SKM-1 treated with dmso at 0.1 percent for 144 hours (cell line): ENCODE data around the gene ERCC6L.
"Not testable (repeated sequence)": the region's sequence is repeated elsewhere in the genome, so short reads cannot be mapped to it uniquely, and the experiment has no call there.

Experiments
- DNase-seq: peaks from one replicate; lab custom pipeline; 2025; ENCODE audit not compliant: unreplicated experiment; lab: John Stamatoyannopoulos, UW

The ERCC6L gene

DNA sequence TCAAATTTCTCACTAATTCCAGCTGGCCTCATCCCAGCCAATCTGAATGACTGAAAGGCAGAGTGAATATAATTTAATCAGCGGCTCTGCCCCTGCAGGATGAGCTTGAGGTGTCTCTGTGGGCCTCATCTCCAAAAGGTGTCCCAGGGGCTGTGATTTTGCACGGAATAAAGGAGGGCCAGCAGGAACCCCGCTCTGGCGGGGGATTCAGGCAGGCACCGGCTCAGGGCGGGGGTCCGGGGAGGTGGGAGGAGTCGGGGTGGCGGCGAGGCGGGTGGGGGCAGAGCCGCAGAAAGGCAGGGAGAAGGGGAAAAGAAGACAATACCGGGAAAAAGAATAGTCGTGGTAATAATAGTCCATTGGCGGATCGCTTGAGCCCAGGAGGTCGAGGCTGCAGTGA lies 16.0 kb upstream of the ERCC6L start:
- no peak for DNase-seq

DNA sequence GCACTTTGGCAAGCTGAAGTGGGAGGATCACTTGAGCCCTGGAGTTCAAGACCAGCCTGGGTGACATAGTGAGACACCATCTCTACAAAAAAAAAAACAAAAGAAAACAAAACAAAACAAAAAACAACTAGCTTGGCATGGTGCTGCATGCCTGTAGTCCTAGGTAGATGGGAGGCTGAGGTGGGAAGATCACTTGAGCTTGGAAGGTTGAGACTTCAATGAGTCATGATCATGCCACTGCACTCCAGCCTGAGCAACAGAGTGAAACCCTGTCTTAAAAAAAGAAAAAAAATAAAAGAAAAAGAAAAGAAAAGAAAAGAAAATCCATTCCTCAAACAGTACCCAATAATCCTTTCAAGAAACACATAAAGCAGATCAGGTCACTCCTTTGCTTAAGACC lies 14.9 kb upstream of the ERCC6L start:
- no peak for DNase-seq

DNA sequence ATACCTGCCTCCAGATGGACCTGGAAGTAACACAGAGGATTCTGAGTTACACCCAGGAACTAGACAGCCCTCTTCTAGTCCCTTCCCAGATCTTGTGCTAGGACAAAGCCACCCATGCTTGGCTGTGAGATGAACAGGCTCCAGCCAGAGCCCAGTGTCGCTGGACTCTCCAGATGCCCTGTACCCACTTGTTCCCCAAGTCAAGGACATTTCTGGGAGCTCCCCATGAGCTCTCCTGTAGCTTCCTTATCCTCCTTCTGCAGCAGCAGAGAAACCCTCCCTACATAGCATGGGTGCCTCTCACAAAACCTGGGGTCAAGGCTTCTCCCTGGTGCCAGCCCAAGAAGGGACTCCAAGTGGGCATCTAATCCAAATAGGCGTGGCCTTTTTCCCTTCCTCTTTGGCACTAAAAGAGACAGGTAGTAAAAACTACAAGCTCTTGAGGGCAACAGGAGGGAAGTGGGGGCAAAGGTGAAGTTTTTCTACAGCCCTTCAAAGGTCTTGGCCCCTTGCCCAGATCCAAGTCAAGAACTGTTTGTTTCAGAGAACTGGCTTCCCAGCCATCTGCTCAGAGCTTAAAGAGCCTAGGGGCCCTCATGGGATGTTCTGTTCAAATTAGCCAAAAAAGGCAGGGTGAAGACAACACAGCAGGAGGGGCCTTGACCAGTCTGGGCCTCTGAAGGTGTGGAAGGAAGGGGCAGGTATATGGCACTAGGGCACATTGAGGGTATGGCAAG lies 8.5 kb upstream of the ERCC6L start:
- no peak for DNase-seq

DNA sequence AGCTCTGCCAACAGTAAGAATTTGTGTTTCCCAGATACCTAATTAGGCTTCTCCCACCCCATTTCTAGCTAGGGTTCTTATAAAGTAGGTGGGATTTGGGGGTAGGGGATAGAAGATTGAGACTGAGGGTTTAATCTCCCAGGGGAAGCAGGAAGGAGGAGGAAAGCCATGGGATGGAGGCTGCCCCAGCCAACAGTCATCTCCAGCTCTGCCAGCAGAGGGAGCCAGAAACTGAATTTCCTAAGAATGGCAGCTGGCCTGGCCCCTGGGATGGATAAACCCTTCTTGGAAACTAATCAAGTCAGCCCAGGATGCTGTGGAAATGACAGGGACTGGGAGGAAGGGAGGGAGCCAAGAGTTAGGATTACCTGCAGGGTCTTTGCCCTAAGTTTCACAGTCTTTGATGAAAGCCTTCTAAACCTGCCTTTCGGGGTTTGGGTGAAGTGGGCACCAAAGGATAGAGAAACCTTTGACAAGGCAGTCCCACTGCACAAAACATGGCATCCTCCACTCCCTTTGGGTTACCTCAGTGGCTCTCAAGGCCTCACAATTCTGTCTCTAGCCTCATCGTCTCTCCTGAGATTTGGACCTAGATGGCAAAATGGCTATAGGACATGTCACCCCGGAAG lies 6.7 kb upstream of the ERCC6L start:
- DNase-seq = peak; percentile 5

DNA sequence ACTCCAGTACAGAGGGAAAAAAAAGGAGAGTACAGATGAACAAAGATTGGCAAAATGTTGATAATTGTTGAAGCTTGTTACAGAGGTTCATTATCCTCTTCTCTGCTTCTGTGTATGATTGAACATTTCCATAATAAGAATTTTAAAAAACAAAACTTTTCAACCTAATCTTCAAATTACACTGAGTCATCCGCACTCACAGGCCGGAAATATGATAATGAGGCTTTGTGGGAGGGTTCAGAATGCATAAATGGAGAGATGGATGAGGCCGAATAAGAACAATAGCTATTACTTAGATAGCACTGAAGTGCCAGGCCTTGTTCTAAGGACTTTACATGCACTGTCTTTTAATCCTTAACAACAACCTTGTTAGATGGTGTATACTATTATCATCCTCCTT lies 4.6 kb upstream of the ERCC6L start:
- no peak for DNase-seq

DNA sequence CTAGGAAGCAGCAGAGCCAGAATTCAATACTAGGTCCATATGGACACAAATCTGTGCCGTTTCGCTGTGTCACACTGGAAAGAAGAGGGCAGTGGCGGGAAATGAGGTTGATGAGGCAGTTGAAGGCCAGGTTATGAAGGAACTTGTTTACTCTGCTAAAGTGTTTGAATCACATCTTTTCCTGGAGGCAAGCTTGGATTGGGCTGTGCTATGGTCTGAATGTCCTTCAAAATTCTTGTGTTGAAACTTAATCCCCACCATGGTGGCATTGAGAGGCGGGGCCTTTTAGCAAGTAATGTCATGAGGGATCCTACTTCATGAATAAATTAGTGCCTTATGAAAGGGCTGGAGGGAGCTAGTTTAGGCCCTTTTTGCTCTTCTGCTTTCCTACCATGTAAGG lies 2.1 kb upstream of the ERCC6L start:
- DNase-seq = no peak

DNA sequence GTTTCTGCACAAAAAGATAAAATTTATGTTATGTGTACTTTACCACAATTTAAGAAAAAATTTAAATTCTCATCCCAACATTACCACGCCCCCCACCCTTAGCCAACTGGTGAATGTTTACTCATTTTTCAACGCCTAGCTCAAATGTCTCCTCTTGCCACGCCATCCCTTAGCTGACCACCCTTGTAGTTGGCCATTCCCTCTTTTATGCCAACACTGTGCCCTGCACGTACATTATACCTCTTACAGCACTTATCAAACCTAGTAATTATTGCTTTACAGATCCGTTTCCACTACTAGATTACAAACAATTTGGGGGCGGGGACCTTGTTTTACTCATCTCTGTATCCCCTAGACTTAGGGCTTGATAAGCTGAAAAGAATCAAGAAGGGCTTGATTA lies 644 bp downstream of the ERCC6L start:
- DNase-seq = no peak

DNA sequence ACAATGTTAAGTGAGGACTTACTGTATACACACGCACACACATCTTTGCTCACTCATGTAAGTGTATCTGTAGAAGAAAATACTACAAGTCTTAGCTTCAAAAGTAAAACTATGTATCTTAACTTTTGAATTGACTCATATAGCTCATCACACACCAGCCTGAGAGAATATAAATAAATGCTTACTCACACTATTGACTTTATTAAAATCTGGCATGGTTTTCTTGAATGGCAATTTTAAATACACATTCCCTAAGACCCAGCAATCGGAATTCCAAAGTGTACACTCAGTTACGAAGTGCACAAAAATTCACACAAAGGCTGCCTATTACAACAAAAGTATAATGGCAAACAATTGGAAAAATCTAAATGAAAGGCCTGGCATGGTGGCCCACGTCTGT lies 2.0 kb downstream of the ERCC6L start:
- no peak for DNase-seq

DNA sequence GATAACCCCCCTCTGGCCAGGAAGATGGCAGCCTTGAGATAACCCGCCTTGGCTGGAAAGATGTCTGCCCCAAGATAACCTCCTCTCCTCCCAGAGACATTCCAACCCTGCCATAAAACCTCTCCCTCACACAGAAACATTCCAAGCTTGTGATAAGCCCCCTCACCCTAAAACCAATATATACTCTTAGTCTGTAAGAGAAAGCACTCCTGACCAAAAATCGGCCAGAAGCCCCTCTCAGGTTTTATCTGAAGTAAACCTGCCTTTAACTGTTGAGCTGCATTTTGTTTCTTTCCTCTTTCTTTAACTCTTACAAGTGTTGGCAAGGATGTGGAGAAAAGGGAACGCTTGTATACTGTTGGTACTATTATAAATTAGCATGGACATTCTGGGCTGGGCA lies 8.5 kb downstream of the ERCC6L start:
- DNase-seq = no peak

DNA sequence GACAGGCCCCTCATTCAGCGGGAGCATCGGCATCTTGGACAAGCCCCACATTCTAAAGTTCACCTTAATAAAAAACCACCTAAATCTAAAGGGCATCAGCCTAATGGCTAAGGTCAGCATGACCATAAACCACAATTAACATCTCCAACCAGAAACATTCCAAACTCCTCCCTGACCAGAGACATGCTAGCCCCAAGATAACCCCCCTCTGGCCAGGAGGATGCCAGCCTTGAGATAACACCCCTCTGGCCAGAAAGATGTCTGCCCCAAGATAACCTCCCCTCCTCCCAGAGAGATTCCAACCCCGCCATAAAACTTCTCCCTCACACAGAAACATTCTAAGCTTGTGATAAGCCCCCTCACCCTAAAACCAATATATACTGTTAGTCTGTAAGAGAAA lies 18.5 kb downstream of the ERCC6L start:
- DNase-seq = not testable (repeated sequence)

DNA sequence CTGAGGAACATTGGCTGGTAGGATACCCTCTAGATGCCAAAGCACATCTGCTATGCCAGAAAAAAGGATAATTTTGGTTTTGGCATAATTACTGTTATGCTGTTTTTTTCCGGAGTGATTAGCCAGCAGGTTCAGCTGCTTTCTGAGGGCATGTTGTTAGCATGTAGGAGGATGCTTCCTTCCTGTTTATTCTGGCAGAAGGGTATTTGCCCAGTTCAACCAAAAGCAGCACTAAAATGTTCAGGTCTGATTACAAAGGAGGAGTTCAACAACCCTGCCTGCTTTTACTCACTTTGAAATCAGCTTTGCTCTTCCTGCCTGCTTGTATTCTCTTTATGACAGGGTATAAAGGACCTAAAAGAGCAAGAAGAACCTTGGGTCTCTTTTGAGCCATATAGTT lies 21.9 kb downstream of the ERCC6L start:
- DNase-seq = no peak

DNA sequence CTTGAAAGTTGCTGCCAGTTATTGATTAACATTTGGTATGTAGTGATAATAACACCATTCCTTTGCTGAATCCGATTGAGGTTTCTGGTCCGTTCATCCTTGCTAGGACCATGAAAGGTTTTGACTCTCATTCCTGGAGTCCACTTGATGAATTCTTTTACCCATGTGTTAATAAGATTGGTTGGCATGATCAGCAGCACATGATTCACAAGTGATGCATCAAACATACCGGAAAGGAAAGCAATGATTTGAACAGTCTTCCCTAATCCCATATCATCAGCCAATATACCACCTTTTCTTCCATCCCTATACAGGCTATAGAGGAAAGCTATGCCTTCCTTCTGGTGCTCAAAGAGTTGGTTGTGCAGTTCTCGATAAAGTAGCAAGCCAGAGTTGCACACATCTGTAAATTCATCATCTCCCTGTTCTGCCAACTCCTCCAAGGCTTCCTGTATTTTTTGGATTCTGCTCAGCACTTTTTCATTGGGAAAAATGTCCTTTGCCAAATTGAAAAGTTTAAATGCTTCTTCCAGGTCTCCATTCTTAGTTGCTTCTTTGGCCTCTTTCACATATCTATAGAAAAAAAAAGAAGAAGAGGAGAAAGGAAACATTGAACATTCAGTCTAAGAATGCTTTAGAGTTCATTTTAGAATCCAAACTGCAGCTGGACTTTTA lies 30.6 kb downstream of the ERCC6L start:
- no peak for DNase-seq

DNA sequence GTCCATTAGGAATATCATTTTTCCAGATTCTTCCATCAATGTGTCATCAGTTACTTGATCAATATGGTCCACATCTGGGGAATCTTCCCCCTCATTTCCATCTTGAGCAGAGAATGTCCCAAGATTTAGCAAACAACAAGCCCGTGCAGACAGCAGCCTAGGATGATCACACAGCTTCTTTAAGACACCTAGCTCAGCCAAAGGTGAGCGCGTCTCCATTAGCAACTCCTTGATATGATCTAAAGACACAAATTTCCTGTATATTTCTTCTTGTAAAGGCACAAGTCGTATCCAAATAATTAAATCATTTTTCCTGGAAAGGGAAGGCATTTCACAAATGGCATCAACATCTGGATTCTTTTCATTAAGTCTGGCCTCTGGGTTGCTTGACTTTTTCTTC lies 31.5 kb downstream of the ERCC6L start:
- DNase-seq = no peak

DNA sequence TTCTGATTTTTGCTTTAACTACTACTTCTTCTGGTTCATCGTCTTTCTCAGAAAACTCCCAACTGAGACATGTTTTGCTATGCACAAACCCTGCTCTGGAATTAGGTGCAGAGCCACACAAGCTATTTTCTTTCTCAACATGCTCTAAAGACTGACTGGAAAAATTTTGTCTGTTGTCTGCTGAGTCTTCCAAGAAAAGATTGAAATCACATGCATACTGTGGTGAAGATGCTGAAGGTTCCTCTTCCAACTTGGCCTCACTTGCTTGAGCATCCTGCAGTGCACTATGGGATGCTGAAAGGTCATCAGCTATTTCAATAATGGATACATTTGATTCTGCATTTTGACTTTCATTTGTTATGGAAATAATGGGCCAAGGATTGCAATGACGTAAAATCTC lies 33.1 kb downstream of the ERCC6L start:
- DNase-seq = no peak

DNA sequence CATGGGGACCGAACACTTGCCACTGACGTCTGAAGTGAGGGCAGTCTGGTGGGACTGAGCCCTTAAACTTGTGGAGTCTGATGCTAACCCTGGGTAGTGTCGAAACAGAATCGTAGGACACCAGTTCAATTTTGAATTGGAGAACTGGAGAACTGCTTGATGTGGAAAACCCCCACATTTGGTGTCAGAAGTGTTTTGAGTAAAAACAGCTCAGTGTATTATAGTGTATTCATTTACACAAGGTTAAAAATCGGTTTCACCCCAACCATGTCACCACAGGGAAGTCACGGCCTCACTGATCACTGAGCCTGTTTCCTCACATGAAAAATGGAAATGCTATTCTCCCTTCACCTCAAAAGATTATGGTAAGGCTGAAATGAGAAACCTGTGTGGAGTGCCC lies 35.4 kb downstream of the ERCC6L start:
- DNase-seq = no peak

DNA sequence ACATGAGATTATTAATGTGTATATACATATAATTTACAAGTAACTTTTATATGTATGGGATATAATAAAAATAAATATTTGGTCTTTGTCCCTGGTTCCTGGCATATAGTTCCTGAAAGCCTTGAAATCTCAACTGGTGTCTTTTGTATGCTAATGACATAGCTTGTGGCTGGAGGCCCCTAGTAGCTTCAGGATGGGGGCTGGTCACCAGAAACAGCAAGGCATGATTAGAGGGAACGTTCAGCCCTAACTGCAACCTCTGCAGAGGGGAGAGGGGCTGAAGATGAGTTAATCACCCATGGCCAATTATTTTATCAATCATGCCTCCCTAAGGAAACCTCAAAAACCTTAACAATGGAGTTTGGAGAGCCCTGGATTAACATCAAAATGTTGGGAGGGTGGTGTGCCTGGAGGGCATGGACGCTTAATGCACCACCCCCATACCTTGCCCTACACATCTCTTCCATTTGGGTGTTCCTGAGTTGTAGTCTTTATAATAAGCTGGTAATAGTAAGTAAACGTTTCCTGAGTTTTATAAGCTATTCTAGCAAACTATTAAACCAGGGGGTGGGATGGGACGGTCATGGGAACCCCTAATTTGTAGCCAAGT lies 35.9 kb downstream of the ERCC6L start:
- no peak for DNase-seq

DNA sequence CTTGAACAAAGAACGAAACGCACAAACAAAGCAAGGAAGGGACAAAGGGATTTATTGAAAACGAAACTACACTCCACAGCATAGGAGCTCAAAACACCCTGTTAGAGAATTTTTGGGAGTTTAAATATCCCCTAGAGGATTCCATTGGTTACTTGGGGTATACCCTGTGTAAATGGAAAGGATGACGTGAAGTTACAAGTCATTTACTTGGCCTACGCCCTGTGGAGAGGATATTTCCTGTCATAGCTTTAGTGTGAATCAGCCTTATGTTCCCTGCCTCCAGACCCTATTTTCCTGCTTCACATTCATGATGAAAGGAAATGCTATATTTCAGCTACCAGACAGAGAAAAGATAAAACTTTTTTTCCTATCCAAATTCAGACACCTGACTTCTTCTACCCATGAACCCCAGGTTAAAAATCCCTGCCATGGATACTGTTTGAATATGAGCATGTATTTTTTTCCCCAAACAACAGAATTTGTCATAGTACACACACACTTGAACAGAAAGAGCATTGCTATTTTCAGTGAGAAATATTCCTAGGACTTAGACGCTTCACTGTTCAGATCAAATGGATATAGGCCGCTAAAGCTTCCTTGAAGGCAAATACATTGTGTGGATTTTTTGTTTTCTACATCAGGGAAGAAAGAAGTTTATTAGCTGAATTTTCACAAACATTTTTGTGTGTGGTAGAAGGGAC lies 36.8 kb downstream of the ERCC6L start:
- DNase-seq = no peak

DNA sequence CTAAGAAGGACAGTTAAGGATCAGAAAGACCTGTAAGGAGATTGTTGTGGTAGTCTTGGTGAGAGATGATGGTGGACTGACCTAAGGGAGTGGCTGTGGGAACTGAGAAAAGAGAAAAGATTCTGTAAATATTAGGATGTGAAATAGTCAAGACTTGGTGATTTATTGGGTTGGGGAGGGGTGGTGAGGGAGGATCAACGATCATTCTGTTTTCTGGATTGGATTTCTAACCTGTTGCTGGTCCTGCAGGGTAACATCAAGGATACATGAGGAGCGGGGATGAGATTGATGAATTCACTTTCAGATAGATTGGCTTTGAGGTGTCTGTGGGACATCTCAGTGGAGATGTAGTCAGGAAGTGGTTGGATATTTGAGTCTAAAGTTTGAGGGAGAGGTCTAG lies 55.9 kb downstream of the ERCC6L start:
- no peak for DNase-seq

DNA sequence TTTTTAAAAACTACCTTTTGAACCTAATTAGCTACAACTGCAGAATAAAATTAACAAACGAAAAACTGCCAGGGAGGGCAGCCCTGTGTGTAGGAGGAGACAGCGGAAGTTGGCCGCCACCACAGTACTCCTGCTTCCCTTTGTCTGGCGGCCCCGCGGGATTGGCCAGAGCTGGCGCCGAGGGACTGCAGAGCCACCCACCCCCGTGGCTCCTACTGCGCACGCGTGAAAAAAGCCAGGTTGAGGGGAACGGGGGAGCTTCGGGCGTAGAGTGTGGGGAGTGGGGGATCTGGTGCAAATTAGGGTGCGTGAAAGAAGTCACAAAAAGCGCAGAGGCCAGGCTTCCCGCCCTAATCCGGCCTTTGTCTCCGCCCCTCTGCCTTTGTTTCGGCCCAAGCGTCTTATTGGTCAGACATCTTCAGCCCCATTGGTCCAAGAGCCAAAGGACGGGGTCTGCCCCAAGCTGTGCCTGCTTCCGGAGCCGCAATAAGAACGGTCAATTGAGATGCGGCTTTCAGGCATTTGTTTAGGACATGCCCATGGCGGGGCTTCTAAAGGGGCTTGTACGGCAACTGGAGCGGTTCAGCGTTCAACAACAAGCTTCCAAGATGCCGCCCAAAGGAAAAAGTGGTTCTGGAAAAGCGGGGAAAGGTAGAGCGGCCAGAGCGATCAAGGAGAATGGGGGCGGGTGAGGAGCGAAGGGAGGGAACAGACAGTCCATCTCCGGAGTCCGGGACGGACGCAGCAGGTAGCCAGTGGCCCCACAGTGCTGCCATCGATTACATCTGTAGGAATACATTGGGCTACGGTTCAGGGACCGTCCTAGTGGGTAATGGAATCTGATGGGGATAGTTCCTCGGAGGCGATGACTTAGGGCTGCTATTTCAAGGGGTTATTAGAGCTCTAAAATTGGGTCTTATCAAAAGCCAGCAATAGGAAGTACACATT lies 57.4 kb downstream of the ERCC6L start, which contains the start of gene PIN4:
PIN4 (plus strand) TSS at position 580 of the 948 bp plus-strand sequence; CDS start at position 609, 29 bp downstream.
- peak; percentile 83 for DNase-seq

DNA sequence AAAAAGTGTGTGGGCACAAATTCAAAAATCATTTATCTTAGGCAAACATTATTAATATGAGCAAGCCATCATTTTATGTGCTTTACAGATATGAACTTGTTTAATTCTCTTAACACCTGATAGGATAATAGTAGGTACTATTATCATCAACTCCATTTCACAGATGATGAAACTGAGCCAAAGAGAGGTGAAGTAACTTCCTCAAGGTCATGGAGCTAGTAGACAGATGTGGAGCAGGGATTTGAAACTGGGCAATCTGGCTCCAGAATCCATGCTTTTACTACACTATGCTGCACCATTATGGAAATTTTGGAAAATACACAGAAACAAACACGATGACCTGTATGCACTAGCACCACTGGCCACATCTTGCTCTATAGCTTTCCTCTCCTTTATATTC lies 58.3 kb downstream of the ERCC6L start:
- no peak for DNase-seq
